Measurements from ENCODE around the gene MYO6. TPM values are rescaled to one million over a fixed set of nuclear protein-coding genes. Genes with fewer than 3 reads are reported as not detected.

The MYO6 gene
- polyA plus RNA-seq, 1 of the 3 experiments (the other 2 are of a cell fraction) = 6.2 TPM

GRCh38 chr6:75947935-75948334 lies 198.9 kb downstream of the MYO6 start:
- CTCF ChIA-PET = interaction anchor here (1.2 to 3.8 kb wide), 2 partner anchors 13 to 55 kb away, joined by 3 to 23 read pairs; no protein-coding TSS in a partner anchor
- Histone ChIP-seq H3K9me3 (no peaks in the 10 kb centered on the region), H2AFZ (ENCODE audit: low read depth) (no peak overlapping the region), H3K4me2 (no peak overlapping the region), H3K79me2 (ENCODE audit: insufficient read depth) (no peaks in the 10 kb centered on the region), H3K9me2 (no peaks in the 10 kb centered on the region), H3K27me3 (ENCODE audit: insufficient read depth) (peaks cover 49% of the 10 kb centered on the region), H4K20me1 (ENCODE audit: insufficient read depth) (no peaks in the 10 kb centered on the region), H3K4me3 (ENCODE audit: low read depth in 2 of 2, low read length in 1 of 2) (no peak overlapping the region), H3K36me3 (replicated peaks in 1 of 2; ENCODE audit: control insufficient read depth in 1 of 2, insufficient read depth in 2 of 2, low read length in 1 of 2) (no peaks in the 10 kb centered on the region), H3K27ac (ENCODE audit: low read depth in 2 of 2, low read length in 1 of 2) (no peak overlapping the region), H3F3A (replicated peaks; ENCODE audit: insufficient read depth) (no peaks in the 10 kb centered on the region), H3K9ac (no peak overlapping the region), H3K4me1 (ENCODE audit: control insufficient read depth in 1 of 2, insufficient read depth in 2 of 2, low read depth in 1 of 2, low read length in 1 of 2) (no peaks in the 10 kb centered on the region)
- TF ChIP-seq GABPA (IDR thresholded peaks at IDR 0.05; ENCODE audit: low read depth) (no peak), USF2 (IDR thresholded peaks at IDR 0.05; ENCODE audit: borderline replicate concordance, low read depth, low read length) (no peak), FOXJ3 (CRISPR knock-in tag; IDR thresholded peaks at IDR 0.05) (no peak), EP300 (IDR thresholded peaks at IDR 0.05; ENCODE audit: borderline replicate concordance in 1 of 2, low read depth in 1 of 2, low read length in 1 of 2) (no peak), MXI1 (IDR thresholded peaks at IDR 0.05; ENCODE audit: low read depth, low read length) (no peak)
- TF ChIP-seq, protein P1, sequence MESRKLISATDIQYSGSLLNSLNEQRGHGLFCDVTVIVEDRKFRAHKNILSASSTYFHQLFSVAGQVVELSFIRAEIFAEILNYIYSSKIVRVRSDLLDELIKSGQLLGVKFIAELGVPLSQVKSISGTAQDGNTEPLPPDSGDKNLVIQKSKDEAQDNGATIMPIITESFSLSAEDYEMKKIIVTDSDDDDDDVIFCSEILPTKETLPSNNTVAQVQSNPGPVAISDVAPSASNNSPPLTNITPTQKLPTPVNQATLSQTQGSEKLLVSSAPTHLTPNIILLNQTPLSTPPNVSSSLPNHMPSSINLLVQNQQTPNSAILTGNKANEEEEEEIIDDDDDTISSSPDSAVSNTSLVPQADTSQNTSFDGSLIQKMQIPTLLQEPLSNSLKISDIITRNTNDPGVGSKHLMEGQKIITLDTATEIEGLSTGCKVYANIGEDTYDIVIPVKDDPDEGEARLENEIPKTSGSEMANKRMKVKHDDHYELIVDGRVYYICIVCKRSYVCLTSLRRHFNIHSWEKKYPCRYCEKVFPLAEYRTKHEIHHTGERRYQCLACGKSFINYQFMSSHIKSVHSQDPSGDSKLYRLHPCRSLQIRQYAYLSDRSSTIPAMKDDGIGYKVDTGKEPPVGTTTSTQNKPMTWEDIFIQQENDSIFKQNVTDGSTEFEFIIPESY (IDR thresholded peaks at IDR 0.05; ENCODE audit: borderline replicate concordance, low read depth) = no peak
- TF ChIP-seq, protein P2, sequence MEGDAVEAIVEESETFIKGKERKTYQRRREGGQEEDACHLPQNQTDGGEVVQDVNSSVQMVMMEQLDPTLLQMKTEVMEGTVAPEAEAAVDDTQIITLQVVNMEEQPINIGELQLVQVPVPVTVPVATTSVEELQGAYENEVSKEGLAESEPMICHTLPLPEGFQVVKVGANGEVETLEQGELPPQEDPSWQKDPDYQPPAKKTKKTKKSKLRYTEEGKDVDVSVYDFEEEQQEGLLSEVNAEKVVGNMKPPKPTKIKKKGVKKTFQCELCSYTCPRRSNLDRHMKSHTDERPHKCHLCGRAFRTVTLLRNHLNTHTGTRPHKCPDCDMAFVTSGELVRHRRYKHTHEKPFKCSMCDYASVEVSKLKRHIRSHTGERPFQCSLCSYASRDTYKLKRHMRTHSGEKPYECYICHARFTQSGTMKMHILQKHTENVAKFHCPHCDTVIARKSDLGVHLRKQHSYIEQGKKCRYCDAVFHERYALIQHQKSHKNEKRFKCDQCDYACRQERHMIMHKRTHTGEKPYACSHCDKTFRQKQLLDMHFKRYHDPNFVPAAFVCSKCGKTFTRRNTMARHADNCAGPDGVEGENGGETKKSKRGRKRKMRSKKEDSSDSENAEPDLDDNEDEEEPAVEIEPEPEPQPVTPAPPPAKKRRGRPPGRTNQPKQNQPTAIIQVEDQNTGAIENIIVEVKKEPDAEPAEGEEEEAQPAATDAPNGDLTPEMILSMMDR (IDR thresholded peaks at IDR 0.05) = no peak
- no peak for DNase-seq
- POLR2A ChIA-PET = no interaction called here
- 23% methylated on average over 5 of the region's 5 CpGs for WGBS (ENCODE audit: low lambda C conversion rate)

GRCh38 chr6:75952128-75952527 lies 203.1 kb downstream of the MYO6 start:
- Histone ChIP-seq H3K79me2 (ENCODE audit: insufficient read depth) (no peaks in the 10 kb centered on the region), H3K9ac (no peak overlapping the region), H3K9me3 (no peaks in the 10 kb centered on the region), H2AFZ (ENCODE audit: low read depth) (no peak overlapping the region), H3F3A (replicated peaks; ENCODE audit: insufficient read depth) (no peaks in the 10 kb centered on the region), H3K27me3 (ENCODE audit: insufficient read depth) (peaks cover 19% of the 10 kb centered on the region), H3K4me2 (no peak overlapping the region), H3K36me3 (replicated peaks in 1 of 2; ENCODE audit: control insufficient read depth in 1 of 2, insufficient read depth in 2 of 2, low read length in 1 of 2) (no peaks in the 10 kb centered on the region), H3K9me2 (no peaks in the 10 kb centered on the region), H4K20me1 (ENCODE audit: insufficient read depth) (no peaks in the 10 kb centered on the region), H3K4me3 (ENCODE audit: low read depth in 2 of 2, low read length in 1 of 2) (no peak overlapping the region), H3K4me1 (ENCODE audit: control insufficient read depth in 1 of 2, insufficient read depth in 2 of 2, low read depth in 1 of 2, low read length in 1 of 2) (no peaks in the 10 kb centered on the region), H3K27ac (ENCODE audit: low read depth in 2 of 2, low read length in 1 of 2) (no peak overlapping the region)
- 2% methylated on average over 3 of the region's 3 CpGs for WGBS (ENCODE audit: low lambda C conversion rate)
- POLR2A ChIA-PET = no interaction called here
- CTCF ChIA-PET = interaction anchor here (2.1 kb wide), 1 partner anchor 17 kb away, joined by 14 read pairs; no protein-coding TSS in a partner anchor
- no peak for DNase-seq
- TF ChIP-seq TEAD4 (IDR thresholded peaks at IDR 0.05; ENCODE audit: borderline replicate concordance, insufficient read depth) (no peak), TCF12 (IDR thresholded peaks at IDR 0.05) (no peak), TAF1 (IDR thresholded peaks at IDR 0.05; ENCODE audit: borderline replicate concordance, low read depth, low read length) (no peak), REST (IDR thresholded peaks at IDR 0.05; ENCODE audit: low read depth, low read length) (no peak), GATA2 (CRISPR knock-in tag; IDR thresholded peaks at IDR 0.05) (no peak), USF1 (IDR thresholded peaks at IDR 0.05; ENCODE audit: borderline replicate concordance, low read depth) (no peak), RXRA (IDR thresholded peaks at IDR 0.05; ENCODE audit: borderline replicate concordance, low read depth) (no peak), EP300 (IDR thresholded peaks at IDR 0.05; ENCODE audit: borderline replicate concordance in 1 of 2, low read depth in 1 of 2, low read length in 1 of 2) (no peak), NRF1 (IDR thresholded peaks at IDR 0.05; ENCODE audit: low read depth, low read length) (no peak)
- TF ChIP-seq, protein P2 (IDR thresholded peaks at IDR 0.05) = no peak
